Trophoblast cell (in vitro differentiated cells and primary cell): ENCODE measurements around the gene CKMT1B.
"Not testable (repeated sequence)": the region's sequence is repeated elsewhere in the genome, so short reads cannot be mapped to it uniquely, and the experiment has no call there.

Experiments used
- DNase-seq, 2 donors: peaks; one replicate each; pipeline ENCODE4 v3.0.0-alpha.2; 2016
- H2AFZ ChIP-seq: 2 replicates; pipeline ENCODE4 v1.6.1; 2013; ENCODE audit warnings: low read length, moderate library complexity, mild to moderate bottlenecking; ENCODE audit not compliant: insufficient read depth, poor library complexity
- H2AK5ac ChIP-seq: 2 replicates; pipeline ENCODE4 v1.6.1; 2013; ENCODE audit warnings: mild to moderate bottlenecking, low read length
- H2BK120ac ChIP-seq: 2 replicates; pipeline ENCODE4 v1.6.1; 2013; ENCODE audit warnings: low read length, mild to moderate bottlenecking, moderate library complexity; ENCODE audit not compliant: insufficient read depth, poor library complexity
- H2BK12ac ChIP-seq: 2 replicates; pipeline ENCODE4 v1.6.1; 2013; ENCODE audit warnings: mild to moderate bottlenecking, low read length, moderate library complexity
- H2BK5ac ChIP-seq: 2 replicates; pipeline ENCODE4 v1.6.1; 2013; ENCODE audit warnings: low read length, low read depth, moderate library complexity, mild to moderate bottlenecking; ENCODE audit not compliant: poor library complexity
- H3K14ac ChIP-seq: 2 replicates; pipeline ENCODE4 v1.6.1; 2013; ENCODE audit warnings: mild to moderate bottlenecking, low read length
- H3K18ac ChIP-seq: 2 replicates; pipeline ENCODE4 v1.6.1; 2013; ENCODE audit warnings: mild to moderate bottlenecking, low read length
- H3K23ac ChIP-seq: 2 replicates; pipeline ENCODE4 v1.6.1; 2013; ENCODE audit warnings: low read length
- H3K27ac ChIP-seq: 2 replicates; pipeline ENCODE4 v1.5.1; 2013; ENCODE audit warnings: low read depth, mild to moderate bottlenecking, inconsistent platforms, low read length, moderate library complexity
- H3K27me3 ChIP-seq: 2 replicates; pipeline ENCODE4 v1.6.1; 2013; ENCODE audit warnings: inconsistent platforms, mild to moderate bottlenecking, low read length, moderate library complexity; ENCODE audit not compliant: insufficient read depth
- H3K36me3 ChIP-seq, 2 experiments: 1 replicate in 1 of 2; 2 replicates in 1 of 2; pipeline ENCODE4 v1.6.1; 2013; ENCODE audit warnings: low read length in 2 of 2, mild to moderate bottlenecking in 2 of 2, moderate library complexity in 1 of 2; ENCODE audit not compliant: insufficient read depth in 2 of 2, control insufficient read depth in 1 of 2
- H3K4ac ChIP-seq: 2 replicates; pipeline ENCODE4 v1.6.1; 2013; ENCODE audit warnings: low read depth, mild to moderate bottlenecking, low read length, moderate library complexity
- H3K4me1 ChIP-seq, 2 experiments: 1 replicate in 1 of 2; 2 replicates in 1 of 2; pipeline ENCODE4 v1.6.1; 2013; ENCODE audit warnings: low read length in 2 of 2, mild to moderate bottlenecking in 2 of 2, moderate library complexity in 1 of 2; ENCODE audit not compliant: insufficient read depth in 2 of 2, control insufficient read depth in 1 of 2
- H3K4me2 ChIP-seq: 2 replicates; pipeline ENCODE4 v1.6.1; 2013; ENCODE audit warnings: inconsistent platforms, mild to moderate bottlenecking, low read length, moderate library complexity
- H3K4me3 ChIP-seq: 2 replicates; pipeline ENCODE4 v1.5.1; 2013; ENCODE audit warnings: mild to moderate bottlenecking, low read depth, low read length, inconsistent platforms
- H3K79me1 ChIP-seq: one replicate; pipeline ENCODE4 v1.6.1; 2013; ENCODE audit warnings: low read length
- H3K79me2 ChIP-seq: 2 replicates; pipeline ENCODE4 v1.6.1; 2013; ENCODE audit warnings: low read length, mild to moderate bottlenecking; ENCODE audit not compliant: control insufficient read depth, insufficient read depth, poor library complexity
- H3K9ac ChIP-seq: 2 replicates; pipeline ENCODE4 v1.6.1; 2013; ENCODE audit warnings: mild to moderate bottlenecking, low read length
- H3K9me3 ChIP-seq: 2 replicates; pipeline ENCODE4 v1.6.1; 2013; ENCODE audit warnings: low read depth, mild to moderate bottlenecking, control low read depth, inconsistent platforms, low read length; ENCODE audit not compliant: insufficient read depth
- H4K12ac ChIP-seq: 2 replicates; pipeline ENCODE4 v1.6.1; 2013; ENCODE audit warnings: low read depth, mild to moderate bottlenecking, low read length, moderate library complexity
- H4K8ac ChIP-seq: 2 replicates; pipeline ENCODE4 v1.6.1; 2013; ENCODE audit warnings: low read depth, mild to moderate bottlenecking, low read length, moderate library complexity
- H4K91ac ChIP-seq: one replicate; pipeline ENCODE4 v1.6.1; 2013; ENCODE audit warnings: low read depth, mild to moderate bottlenecking, low read length, moderate library complexity
- WGBS: extraction: QIAGEN DNeasy Blood & Tissue Kit; methylation state at CpG from one replicate; pipeline ENCODE4 v1.1.7; 2013; ENCODE audit warnings: missing lambda C conversion rate; ENCODE audit not compliant: insufficient read length, insufficient coverage; ENCODE audit errors: extremely low coverage; 5-methylcytosine and 5-hydroxymethylcytosine counted together

Gene CKMT1B

DNA sequence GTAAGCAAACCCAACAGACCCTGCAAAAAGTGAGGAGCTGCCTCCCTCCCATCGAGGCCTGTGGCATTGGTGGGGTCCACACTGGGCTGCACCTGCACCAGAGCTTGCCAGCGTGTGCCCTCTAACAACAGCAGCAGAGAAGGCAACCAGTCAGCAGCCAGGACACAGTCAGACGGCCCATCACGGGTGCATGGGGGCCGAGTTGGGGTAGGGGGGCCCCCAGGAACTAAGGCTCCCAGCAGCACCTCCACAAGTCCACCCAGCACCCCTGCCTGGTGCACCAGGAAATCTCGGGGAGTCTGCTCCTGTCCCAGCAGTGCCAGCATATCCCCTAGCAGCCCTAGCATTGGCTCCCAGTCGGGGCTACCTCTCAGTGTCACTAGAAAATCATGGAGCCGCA, 23.9 kb downstream of the CKMT1B start:
- H3K18ac ChIP-seq, H3K4me2 ChIP-seq, H3K4ac ChIP-seq, H3K4me3 ChIP-seq, H3K27ac ChIP-seq, H3K79me1 ChIP-seq, H2AFZ ChIP-seq, H2BK120ac ChIP-seq, H2BK12ac ChIP-seq, H3K23ac ChIP-seq, H3K9me3 ChIP-seq, H3K9ac ChIP-seq, H2BK5ac ChIP-seq, H3K4me1 ChIP-seq, H4K8ac ChIP-seq, H2AK5ac ChIP-seq, H4K12ac ChIP-seq, DNase-seq, H3K27me3 ChIP-seq, H4K91ac ChIP-seq, H3K36me3 ChIP-seq, H3K79me2 ChIP-seq, H3K14ac ChIP-seq: not testable (repeated sequence)
- WGBS, result no CpG with 5 or more reads among the region's 8 CpGs

GRCh38 chr15:43618700-43619099, 24.9 kb downstream of the CKMT1B start, which contains the start of gene STRC:
Gene STRC (minus strand): TSS chr15:43618800. CDS start chr15:43618722, 78 bp downstream.
- not testable (repeated sequence) for H3K9ac ChIP-seq, H2BK5ac ChIP-seq, H4K8ac ChIP-seq, H3K4me1 ChIP-seq, H3K18ac ChIP-seq, DNase-seq, H3K4ac ChIP-seq, H2BK120ac ChIP-seq, H3K23ac ChIP-seq, H3K4me2 ChIP-seq, H3K14ac ChIP-seq, H4K91ac ChIP-seq, H2AFZ ChIP-seq, H3K79me1 ChIP-seq, H3K27ac ChIP-seq, H2BK12ac ChIP-seq, H3K36me3 ChIP-seq, H3K27me3 ChIP-seq, H3K4me3 ChIP-seq, H3K9me3 ChIP-seq, H3K79me2 ChIP-seq, H4K12ac ChIP-seq, H2AK5ac ChIP-seq
- WGBS, result no CpG with 5 or more reads among the region's 2 CpGs

GRCh38 chr15:43622068-43622799, 28.4 kb downstream of the CKMT1B start:
- not testable (repeated sequence) for H3K4me3 ChIP-seq, H3K36me3 ChIP-seq, H4K12ac ChIP-seq, H3K4me1 ChIP-seq, H2AFZ ChIP-seq, H3K27ac ChIP-seq, H2BK5ac ChIP-seq, H3K4me2 ChIP-seq, H2BK12ac ChIP-seq, H3K79me1 ChIP-seq, H2AK5ac ChIP-seq, H3K9me3 ChIP-seq, DNase-seq, H3K9ac ChIP-seq, H4K91ac ChIP-seq, H4K8ac ChIP-seq, H3K23ac ChIP-seq, H3K18ac ChIP-seq, H3K4ac ChIP-seq, H3K27me3 ChIP-seq, H2BK120ac ChIP-seq, H3K14ac ChIP-seq, H3K79me2 ChIP-seq
- no CpG with 5 or more reads among the region's 7 CpGs for WGBS

DNA sequence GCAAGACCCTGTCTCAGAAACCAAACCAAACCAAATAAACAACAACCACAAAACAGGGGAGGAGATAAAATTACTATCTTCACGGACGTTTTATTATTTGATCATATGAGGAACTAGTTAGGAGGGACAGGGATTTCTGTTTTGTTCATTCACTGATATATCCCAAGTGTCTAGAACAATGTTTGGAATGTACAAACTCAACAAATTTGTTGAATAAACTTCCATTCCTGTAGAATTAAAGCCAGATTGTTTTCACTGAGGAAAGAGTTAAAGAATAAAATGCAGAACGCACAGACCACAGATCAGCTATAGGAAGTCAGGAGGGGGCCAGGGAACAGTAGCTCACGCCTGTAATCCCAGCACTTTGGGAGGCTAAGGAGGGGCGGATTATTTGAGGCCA, 31.3 kb downstream of the CKMT1B start:
- no peak overlapping the region for H4K12ac ChIP-seq
- H3K4me1 ChIP-seq, result peaks cover 0 to 1% of the 10 kb centered on the region in 2 experiments
- H3K27me3 ChIP-seq, result no peaks in the 10 kb centered on the region
- no peak overlapping the region for H2AFZ ChIP-seq
- H3K9ac ChIP-seq, result no peak overlapping the region
- no peaks in the 10 kb centered on the region for H3K79me1 ChIP-seq
- no peak overlapping the region for H2AK5ac ChIP-seq
- H3K18ac ChIP-seq, result no peak overlapping the region
- no peak overlapping the region for H2BK5ac ChIP-seq
- H3K4me3 ChIP-seq, result no peak overlapping the region
- no peak overlapping the region for H2BK12ac ChIP-seq
- no peaks in the 10 kb centered on the region for H3K36me3 ChIP-seq
- no peak overlapping the region for H3K4me2 ChIP-seq
- DNase-seq, result no peak
- H4K91ac ChIP-seq, result no peak overlapping the region
- H2BK120ac ChIP-seq, result no peak overlapping the region
- no peak overlapping the region for H4K8ac ChIP-seq
- H3K27ac ChIP-seq, result no peak overlapping the region
- H3K79me2 ChIP-seq, result no peaks in the 10 kb centered on the region
- H3K9me3 ChIP-seq, result no peaks in the 10 kb centered on the region
- H3K23ac ChIP-seq, result no peak overlapping the region
- H3K14ac ChIP-seq, result no peak overlapping the region
- no CpG with 5 or more reads among the region's 5 CpGs for WGBS
- no peak overlapping the region for H3K4ac ChIP-seq
